Heart right ventricle (tissue), 16 donors: Measurements from ENCODE around the gene TMEM50A. TPM values are rescaled to one million over a fixed set of nuclear protein-coding genes. Genes with fewer than 3 reads are reported as not detected.
"Not testable (repeated sequence)": the region's sequence is repeated elsewhere in the genome, so short reads cannot be mapped to it uniquely, and the experiment has no call there.

Experiments used
- ATAC-seq, 8 donors: fragments of 200-7000 bp; cut with Tn5 transposase; one replicate each; pipeline ENCODE4 v1.9.1; 2020; ENCODE audit warnings: mild to moderate bottlenecking in 8 of 8, moderate library complexity in 8 of 8, moderate number of reproducible peaks in 1 of 8
- DNase-seq, 2 donors: peaks; one replicate each; pipeline ENCODE4 v3.0.0-alpha.2; 2020
- H3K27ac ChIP-seq, 10 donors: fragments of 200-600 bp; sonication (generic) in 2 of 10; one replicate each; pipeline versions ENCODE4 v1.5.0 to v1.8.0; 2020 to 2022; ENCODE audit warnings: mild to moderate bottlenecking in 3 of 10
- H3K27me3 ChIP-seq, 7 donors: fragments of 200-600 bp; one replicate each; pipeline ENCODE4 v1.8.0; 2021 to 2022; ENCODE audit warnings: mild to moderate bottlenecking in 2 of 7
- H3K36me3 ChIP-seq, 9 donors: fragments of 200-600 bp; sonication (generic) in 1 of 9; one replicate each; pipeline versions ENCODE4 v1.5.0 to v1.8.0; 2020 to 2022; ENCODE audit warnings: mild to moderate bottlenecking in 2 of 9
- H3K4me1 ChIP-seq, 9 donors: fragments of 200-600 bp; sonication (generic) in 1 of 9; one replicate each; pipeline versions ENCODE4 v1.5.0 to v1.8.0; 2020 to 2022; ENCODE audit warnings: mild to moderate bottlenecking in 4 of 9
- H3K4me3 ChIP-seq, 10 donors: fragments of 200-600 bp; sonication (generic) in 2 of 10; one replicate each; pipeline versions ENCODE4 v1.5.0 to v1.8.0; 2020 to 2022; ENCODE audit warnings: mild to moderate bottlenecking in 7 of 10, moderate library complexity in 2 of 10
- H3K9me3 ChIP-seq, 11 donors: fragments of 200-600 bp in 10 of 11; sonication (generic) in 2 of 11; one replicate each; pipeline versions ENCODE4 v1.5.0 to v1.8.0; 2013 to 2022; ENCODE audit warnings: mild to moderate bottlenecking in 2 of 11, control low read depth in 1 of 11, moderate library complexity in 1 of 11
- CTCF ChIP-seq, 9 donors: fragments of 200-600 bp; sonication (generic) in 2 of 9; IDR thresholded peaks; one replicate each; pipeline versions ENCODE4 v1.5.0 to v1.8.0; 2021 to 2022; ENCODE audit warnings: antibody characterized with exemption in 9 of 9, mild to moderate bottlenecking in 5 of 9, moderate library complexity in 1 of 9
- WGBS, 2 donors: extraction: QIAGEN DNeasy Blood & Tissue Kit; methylation state at CpG; one replicate each; pipeline ENCODE4 v1.1.7; 2013; ENCODE audit warnings: inconsistent platforms in 1 of 2; 5-methylcytosine and 5-hydroxymethylcytosine counted together
- intact Hi-C, 10 donors: fragments of 100-400 bp; cut with DNase I; formaldehyde crosslinking; loops; one replicate each; pipeline versions ENCODE4 v1.11.1 to v1.14.2; 2022
- long read RNA-seq, 3 donors: library from polyadenylated mRNA; unstranded; transcript quantifications; one replicate each; pipeline ENCODE4 v2.0.0, GENCODE V29; 2020 to 2021
- polyA plus RNA-seq, 2 donors: library from polyadenylated mRNA; stranded (reverse); fragments of 200-250 nt; gene quantifications; one replicate each; pipeline ENCODE4 v1.2.3, GENCODE V29; 2013
- total RNA-seq, 10 donors: library from RNA; stranded (reverse); fragmentation: NEBNext Ultra II Directional in 3 of 10; extraction: Animal tissue kit (Norgen Biotek cat#: 25700) in 3 of 10; gene quantifications; one replicate each; pipeline versions ENCODE4 v1.2.1 to v1.2.4, GENCODE V29; 2021 to 2023
- donor health status: Arrhythmogenic right ventricular cardiomyopathy.
- donor health status: ischemic (EF 13 %, LVEDD 7.1; RV severe dilation, severe dysfunction).
- donor health status: healthy with polysubstance abuse.
- donor health status: DM: no; HTN: yes; CAD: no.
- donor health status: DM: no; HTN: no; CAD: no.
- donor health status: ischemic (EF 25% LVEDD 6.9; RV normal size, moderate dysfunction).
- donor health status: ischemic (EF 25% LVEDD 5.7; RV mildly dilated, moderate dysfunction).
- donor health status: healthy.
- donor health status: DM: yes; HTN: yes; CAD: no.
- donor health status: Ischemic cardiomyopathy.
- donor health status: ischemic (EF 35%, LVEDD 5.7; RV mildly dilated, moderate dysfunction).
- donor health status: nonischemic (EF 11% LVEDD 7.7; RV severe dilation, severe dysfunction).
- donor health status: DM: yes; HTN: yes; CAD: no.
- donor health status: PGD.
- donor health status: ischemic (EF 29% LVEDD 5.4; RV normal size, mild dysfunction).
- donor health status: nonischemic (EF 23%, LVEDD 6.1; RV moderate dilation, normal function).

The TMEM50A gene
- total RNA-seq (100 to 1,000 TPM in 1 of 10 donors, 10 to 100 TPM in 9; 69.2 to 128 (median 88.8) TPM), polyA plus RNA-seq (100 to 1,000 TPM in 1 of 2 donors, 10 to 100 TPM in 1; 84.3 to 102 TPM)
- long read RNA-seq, donor 1, transcript TMEM50A-201 (7 exons, 2,683 nt) = major isoform, 44 of 52 reads
- long read RNA-seq, donor 1, partial matches to known transcripts = 1 of 52 reads
- long read RNA-seq, donor 1, other reads (novel, unspliced or antisense) = 4 of 52 reads
- long read RNA-seq, donor 2, transcript TMEM50A-201 (7 exons, 2,683 nt) = major isoform, 35 of 40 reads
- long read RNA-seq, donor 2, partial matches to known transcripts = 1 of 40 reads
- long read RNA-seq, donor 2, other reads (novel, unspliced or antisense) = 3 of 40 reads
- long read RNA-seq, donor 3, transcript TMEM50A-201 (7 exons, 2,683 nt) = major isoform, 42 of 50 reads
- long read RNA-seq, donor 3, partial matches to known transcripts = 0 of 50 reads
- long read RNA-seq, donor 3, other reads (novel, unspliced or antisense) = 4 of 50 reads

DNA sequence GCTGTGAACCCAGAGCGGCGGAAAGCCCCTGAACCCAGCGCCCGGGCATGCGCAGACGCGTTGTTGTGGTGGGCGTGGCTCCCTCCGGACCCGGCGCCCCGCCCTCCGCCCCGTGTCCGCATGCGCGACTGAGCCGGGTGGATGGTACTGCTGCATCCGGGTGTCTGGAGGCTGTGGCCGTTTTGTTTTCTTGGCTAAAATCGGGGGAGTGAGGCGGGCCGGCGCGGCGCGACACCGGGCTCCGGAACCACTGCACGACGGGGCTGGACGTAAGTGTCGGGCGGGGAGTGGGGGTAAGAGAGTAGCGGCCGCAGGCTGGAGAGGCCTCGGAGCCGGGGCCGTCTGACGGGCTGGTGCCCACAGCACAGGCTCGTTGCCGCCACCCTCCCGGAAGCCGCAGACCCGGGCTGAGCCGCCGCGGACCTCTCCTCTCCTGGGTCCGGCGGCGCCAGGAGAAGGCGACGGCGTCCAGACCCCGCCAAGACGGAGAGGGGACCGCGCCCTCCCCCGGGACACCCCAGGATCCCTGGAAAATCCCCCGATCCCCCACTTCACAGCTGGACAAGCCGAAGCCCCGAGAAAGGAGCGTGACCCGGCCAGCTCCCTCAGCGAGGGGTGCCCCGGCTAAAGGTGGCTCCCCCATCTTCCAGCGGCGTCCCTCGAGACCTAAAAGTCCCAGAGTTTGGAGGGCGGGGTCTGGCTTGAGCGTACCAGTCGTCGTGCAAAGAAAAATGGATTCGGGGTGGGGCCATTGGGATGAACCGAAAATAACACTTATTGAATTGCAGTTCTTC is at the start of gene TMEM50A:
TSS of gene TMEM50A (plus strand) at position 147 of the 794 bp plus-strand sequence. CDS start 2,153 bp downstream, outside the sequence.
- H3K4me1 ChIP-seq = peaks cover 3 to 46% (median 26%) of the 10 kb centered on the region in 9 donors
- peaks cover 0 to 19% (median 4%) of the 10 kb centered on the region in 9 donors for H3K36me3 ChIP-seq
- ATAC-seq (peak; percentile 97 to 99 (median 98)), DNase-seq (peak; percentile 92)
- no peaks in the 10 kb centered on the region for H3K27me3 ChIP-seq
- H3K27ac ChIP-seq = peak within 1 kb of the TSS; percentile 87 to 99 (median 97)
- 1% methylated on average over 51 to 67 of the region's 75 CpGs for WGBS, 2 donors
- TF ChIP-seq CTCF (IDR thresholded peaks at IDR 0.05) = no peak
- H3K9me3 ChIP-seq = no peaks in the 10 kb centered on the region
- intact Hi-C loops = loop anchor here in 1 of 10 donors (5.0 kb wide), 1 partner anchor 91 kb away; the partner anchor contains the start of gene RSRP1
- peak within 1 kb of the TSS; percentile 71 to 98 (median 90) for H3K4me3 ChIP-seq

DNA sequence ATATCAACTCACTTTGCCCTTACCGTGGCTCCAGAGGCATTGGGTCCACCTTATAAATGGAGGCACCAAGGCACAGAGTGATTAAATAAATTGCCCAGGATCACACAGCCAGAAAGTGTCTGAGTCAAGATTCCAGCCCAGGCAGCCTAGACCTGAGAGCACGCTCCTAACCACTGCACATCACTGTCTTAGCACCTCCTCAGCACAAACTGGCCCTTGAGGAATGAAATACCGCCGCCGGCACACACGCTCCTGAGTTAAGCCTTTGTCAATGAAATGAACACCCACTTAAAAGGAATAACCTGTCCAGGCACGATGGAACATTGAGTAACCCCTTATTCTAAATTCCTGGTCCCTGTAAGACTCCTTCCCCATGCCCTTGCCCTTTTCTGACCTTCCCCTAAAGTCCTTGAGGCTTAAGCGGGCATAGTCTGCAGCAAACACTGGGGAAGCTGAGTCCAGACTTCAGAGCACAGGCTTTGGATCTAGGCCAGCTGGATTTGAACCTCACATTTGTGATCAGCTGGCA is 49.5 kb upstream of the TMEM50A start:
- not testable (repeated sequence) for H3K27ac ChIP-seq, H3K4me1 ChIP-seq, DNase-seq, H3K4me3 ChIP-seq, ATAC-seq, H3K27me3 ChIP-seq, H3K9me3 ChIP-seq, H3K36me3 ChIP-seq
- intact Hi-C loops = loop anchor here in 2 of 10 donors (5.0 to 10.0 kb wide), 2 partner anchors 124 to 206 kb away; no protein-coding TSS in a partner anchor
- WGBS, 2 donors = 78 to 95% methylated on average over 2 to 3 of the region's 8 CpGs

- WGBS, 2 donors = 26 to 32% methylated on average over 4 to 5 of the region's 6 CpGs
- H3K4me1 ChIP-seq, H3K27me3 ChIP-seq, H3K36me3 ChIP-seq, H3K27ac ChIP-seq, intact Hi-C loops, DNase-seq, H3K9me3 ChIP-seq, H3K4me3 ChIP-seq: not testable (repeated sequence)
- ATAC-seq = peak in 3 of 8 donors; percentile 33 to 56 (median 53)
- TF ChIP-seq CTCF (IDR thresholded peaks at IDR 0.05) = peak in 1 of 9 donors; percentile 8
Measured at GRCh38 chr1:25290043-25290442, 48.1 kb upstream of the TMEM50A start.

GRCh38 chr1:25293426-25293825 is 44.7 kb upstream of the TMEM50A start:
- 88 to 92% methylated on average over 2 of the region's 2 CpGs for WGBS, 2 donors
- H3K9me3 ChIP-seq, H3K36me3 ChIP-seq, H3K27ac ChIP-seq, H3K4me1 ChIP-seq, intact Hi-C loops, DNase-seq, H3K4me3 ChIP-seq, ATAC-seq, H3K27me3 ChIP-seq: not testable (repeated sequence)

- H3K27ac ChIP-seq, intact Hi-C loops, H3K4me3 ChIP-seq, H3K27me3 ChIP-seq, H3K4me1 ChIP-seq, H3K9me3 ChIP-seq, DNase-seq, H3K36me3 ChIP-seq: not testable (repeated sequence)
- peak in 3 of 8 donors; percentile 44 to 69 (median 62) for ATAC-seq
- 71 to 74% methylated on average over 5 of the region's 14 CpGs for WGBS, 2 donors
Measured at GRCh38 chr1:25294889-25295826, 43.0 kb upstream of the TMEM50A start.

GRCh38 chr1:25296501-25296900 is 41.6 kb upstream of the TMEM50A start:
- H3K4me3 ChIP-seq, DNase-seq, H3K9me3 ChIP-seq, H3K27ac ChIP-seq, H3K4me1 ChIP-seq, intact Hi-C loops, ATAC-seq, H3K27me3 ChIP-seq, H3K36me3 ChIP-seq: not testable (repeated sequence)
- 59 to 68% methylated on average over 6 of the region's 8 CpGs for WGBS, 2 donors

DNA sequence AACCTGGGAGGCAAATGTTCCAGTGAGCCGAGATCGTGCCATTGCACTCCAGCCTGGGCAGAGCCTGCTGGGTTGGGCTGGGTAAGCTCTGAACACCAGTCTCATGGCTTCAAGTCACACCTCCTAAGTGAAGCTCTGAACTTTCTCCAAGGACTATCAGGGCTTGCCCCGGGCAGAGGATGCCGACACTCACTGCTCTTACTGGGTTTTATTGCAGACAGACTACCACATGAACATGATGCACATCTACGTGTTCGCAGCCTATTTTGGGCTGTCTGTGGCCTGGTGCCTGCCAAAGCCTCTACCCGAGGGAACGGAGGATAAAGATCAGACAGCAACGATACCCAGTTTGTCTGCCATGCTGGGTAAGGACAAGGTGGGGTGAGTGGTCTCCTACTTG is 37.4 kb upstream of the TMEM50A start:
- H3K4me1 ChIP-seq = peaks cover 0 to 13% (median 0%) of the 10 kb centered on the region in 9 donors
- intact Hi-C loops, H3K9me3 ChIP-seq, H3K4me3 ChIP-seq, H3K36me3 ChIP-seq, H3K27me3 ChIP-seq, H3K27ac ChIP-seq: not testable (repeated sequence)
- ATAC-seq = peak in 4 of 8 donors; percentile 48 to 70 (median 58)
- 65 to 68% methylated on average over 7 to 8 of the region's 9 CpGs for WGBS, 2 donors
- peak in 1 of 2 donors; percentile 18 for DNase-seq

DNA sequence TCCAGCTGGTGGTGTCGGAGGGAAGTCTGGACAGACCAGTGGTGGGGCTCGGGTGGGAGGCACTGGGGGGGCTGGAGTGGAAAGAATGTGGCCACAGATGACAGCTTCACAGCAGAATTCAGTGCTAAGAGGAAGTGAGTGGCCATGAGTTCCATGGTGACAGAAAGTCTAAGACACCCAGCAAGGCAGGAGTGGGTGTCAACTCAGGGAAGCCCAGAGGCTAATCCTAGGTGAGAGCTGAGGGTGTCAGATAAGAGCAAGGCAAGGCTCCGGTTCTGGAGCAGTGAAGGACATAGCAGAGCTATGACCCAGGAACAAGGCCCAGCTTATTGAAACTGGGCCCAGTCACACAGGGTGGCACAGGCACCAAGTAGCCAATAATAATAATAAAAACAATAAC is 35.8 kb upstream of the TMEM50A start:
- H3K27ac ChIP-seq, ATAC-seq, H3K9me3 ChIP-seq, H3K4me3 ChIP-seq, intact Hi-C loops, DNase-seq, H3K36me3 ChIP-seq, H3K27me3 ChIP-seq: not testable (repeated sequence)
- WGBS, 2 donors = 72 to 79% methylated on average over 3 of the region's 3 CpGs
- peaks cover 0 to 15% (median 0%) of the 10 kb centered on the region in 9 donors for H3K4me1 ChIP-seq
